Measurements from ENCODE around the gene TYK2.
"Not testable (repeated sequence)": the region's sequence is repeated elsewhere in the genome, so short reads cannot be mapped to it uniquely, and the experiment has no call there.

Gene TYK2

GRCh38 chr19:10380313-10381102 lies at the start of gene TYK2:
Gene TYK2 (minus strand): TSS chr19:10380572. CDS start chr19:10378406, 2,166 bp downstream.
- DNase-seq = peak; percentile 97 to 98

- no peak for DNase-seq
Measured at GRCh38 chr19:10428996-10429381, 48.6 kb upstream of the TYK2 start.

- DNase-seq = no peak
Measured at GRCh38 chr19:10427169-10427568, 46.8 kb upstream of the TYK2 start.

- DNase-seq = peak; percentile 75 to 78
Measured at GRCh38 chr19:10424011-10424637, 43.8 kb upstream of the TYK2 start.

GRCh38 chr19:10422846-10423245 lies 42.5 kb upstream of the TYK2 start:
- DNase-seq = no peak

- DNase-seq = no peak
Measured at GRCh38 chr19:10422046-10422461, 41.7 kb upstream of the TYK2 start.

GRCh38 chr19:10421240-10422045 lies 41.1 kb upstream of the TYK2 start:
- DNase-seq = no peak

- peak; percentile 56 to 70 for DNase-seq
Measured at GRCh38 chr19:10420444-10421239, 40.3 kb upstream of the TYK2 start, which contains the start of gene PDE4A. Gene PDE4A (plus strand): TSS chr19:10420538. CDS start chr19:10420765, 227 bp downstream.

- peak; percentile 42 to 55 for DNase-seq
Measured at GRCh38 chr19:10419646-10420443, 39.5 kb upstream of the TYK2 start.

- peak in 1 of 2 donors; percentile 46 for DNase-seq
Measured at GRCh38 chr19:10419200-10419645, 38.9 kb upstream of the TYK2 start.

GRCh38 chr19:10418485-10419199 lies 38.3 kb upstream of the TYK2 start:
- no peak for DNase-seq

GRCh38 chr19:10418235-10418484 lies 37.8 kb upstream of the TYK2 start:
- DNase-seq = no peak

GRCh38 chr19:10417541-10418234 lies 37.3 kb upstream of the TYK2 start:
- DNase-seq = no peak

- DNase-seq = peak; percentile 93 to 94
Measured at GRCh38 chr19:10416380-10417257, 36.2 kb upstream of the TYK2 start.

- no peak for DNase-seq
Measured at GRCh38 chr19:10416083-10416379, 35.7 kb upstream of the TYK2 start.

- no peak for DNase-seq
Measured at GRCh38 chr19:10412257-10412977, 32.0 kb upstream of the TYK2 start.

- not testable (repeated sequence) for DNase-seq
Measured at GRCh38 chr19:10411224-10411623, 30.9 kb upstream of the TYK2 start.

- peak; percentile 65 to 68 for DNase-seq
Measured at GRCh38 chr19:10408511-10409283, 28.3 kb upstream of the TYK2 start.

Data from stimulated activated CD4-positive, alpha-beta T cell treated with anti-CD3 and anti-CD28 coated beads, Interleukin-2, amount 100 ng/mL, for 24 hours (primary cell).